DMS79 treated with DMSO at 0.1 percent for 48 hours (cell line): Measurements from ENCODE around the gene MTARC2.

Experiments
- DNase-seq: peaks from one replicate; lab custom pipeline; 2025; lab: John Stamatoyannopoulos, UW

Gene MTARC2

GRCh38 chr1:220828179-220828490, 80.0 kb downstream of the MTARC2 start:
- no peak for DNase-seq

- DNase-seq = no peak
Measured at GRCh38 chr1:220828950-220829586, 80.9 kb downstream of the MTARC2 start.

- no peak for DNase-seq
Measured at GRCh38 chr1:220833436-220833835, 85.3 kb downstream of the MTARC2 start.
